Neural cell (in vitro differentiated cells): ENCODE results near the gene OAF. TPM values are rescaled to one million over a fixed set of nuclear protein-coding genes. Genes with fewer than 3 reads are reported as not detected.

Experiments used
- H2AFZ ChIP-seq: fragments of 200-600, 300-800 bp; sonication (generic), shearing (Covaris generic); 2 replicates; pipeline ENCODE4 v1.6.0; 2014; ENCODE audit warnings: low read depth, mild to moderate bottlenecking, antibody characterized with exemption, low read length, moderate library complexity
- H3F3A ChIP-seq: fragments of 200-600 bp; shearing (Covaris generic); 2 replicates; pipeline ENCODE4 v1.6.1; 2016; ENCODE audit warnings: mild to moderate bottlenecking, moderate library complexity, mixed read lengths, antibody characterized with exemption, low read length; ENCODE audit not compliant: insufficient read depth, poor library complexity, severe bottlenecking
- H3K27ac ChIP-seq: fragments of 200-600, 300-800 bp; sonication (generic), shearing (Covaris generic); 2 replicates; pipeline ENCODE4 v1.5.1; 2014; ENCODE audit warnings: mild to moderate bottlenecking, low read length, moderate library complexity
- H3K27me3 ChIP-seq: fragments of 300-800, 200-600 bp; sonication (generic), shearing (Covaris generic); 2 replicates; pipeline ENCODE4 v1.6.0; 2014; ENCODE audit warnings: mild to moderate bottlenecking, low read depth, low read length, moderate library complexity; ENCODE audit not compliant: insufficient read depth
- H3K36me3 ChIP-seq: fragments of 300-800, 200-600 bp; sonication (generic), shearing (Covaris generic); 2 replicates; pipeline ENCODE4 v1.5.1; 2014; ENCODE audit warnings: mild to moderate bottlenecking, antibody characterized with exemption, low read length, moderate library complexity; ENCODE audit not compliant: insufficient read depth
- H3K4me2 ChIP-seq: fragments of 300-800, 200-600 bp; sonication (generic), shearing (Covaris generic); 2 replicates; pipeline ENCODE4 v1.6.0; 2014; ENCODE audit warnings: mild to moderate bottlenecking, low read length
- H3K4me3 ChIP-seq: fragments of 300-800, 200-600 bp; sonication (generic), shearing (Covaris generic); 2 replicates; pipeline ENCODE4 v1.5.1; 2014; ENCODE audit warnings: mild to moderate bottlenecking, low read length, moderate library complexity
- H3K79me2 ChIP-seq: fragments of 200-600 bp; shearing (Covaris generic); replicated peaks from 2 replicates; pipeline ENCODE4 v1.6.0; 2014; ENCODE audit warnings: mild to moderate bottlenecking, low read length, moderate library complexity; ENCODE audit not compliant: insufficient read depth
- H3K9ac ChIP-seq: fragments of 300-800, 200-600 bp; sonication (generic), shearing (Covaris generic); 2 replicates; pipeline ENCODE4 v1.6.1; 2016; ENCODE audit warnings: mild to moderate bottlenecking, low read length, mixed read lengths
- H3K9me2 ChIP-seq: fragments of 200-600 bp; shearing (Covaris generic); 2 replicates; pipeline ENCODE4 v1.6.1; 2016; ENCODE audit warnings: mild to moderate bottlenecking, low read length, mixed read lengths; ENCODE audit not compliant: insufficient read depth
- H3K9me3 ChIP-seq: fragments of 200-600, 300-800 bp; sonication (generic), shearing (Covaris generic); 2 replicates; pipeline ENCODE4 v1.6.1; 2016; ENCODE audit warnings: mild to moderate bottlenecking, mixed run types, low read length, moderate library complexity, mixed read lengths
- H4K20me1 ChIP-seq: fragments of 200-600 bp; shearing (Covaris generic); 2 replicates; pipeline ENCODE4 v1.6.1; 2016; ENCODE audit warnings: mild to moderate bottlenecking, mixed run types; ENCODE audit not compliant: insufficient read depth
- EP300 ChIP-seq: fragments of 450-650 bp; conservative IDR thresholded peaks from 2 replicates; pipeline ENCODE4 v1.6.1; 2014; ENCODE audit warnings: antibody characterized with exemption, mild to moderate bottlenecking, moderate library complexity; ENCODE audit not compliant: poor library complexity, severe bottlenecking
- EZH2 ChIP-seq: fragments of 200-600, 300-800 bp; shearing (Covaris generic), sonication (generic); IDR thresholded peaks from 2 replicates; pipeline ENCODE4 v1.6.1; 2014; ENCODE audit warnings: antibody characterized with exemption, low read length, borderline replicate concordance, mild to moderate bottlenecking; ENCODE audit not compliant: insufficient read depth, poor library complexity, severe bottlenecking
- MXI1 ChIP-seq: fragments of 450-650 bp; conservative IDR thresholded peaks from 2 replicates; pipeline ENCODE4 v1.6.1; 2014; ENCODE audit warnings: antibody characterized with exemption, mild to moderate bottlenecking; ENCODE audit not compliant: poor library complexity, severe bottlenecking
- POLR2AphosphoS5 ChIP-seq: IDR thresholded peaks from 2 replicates; pipeline ENCODE4 v1.6.1; 2012
- RAD21 ChIP-seq: fragments of 450-650 bp; conservative IDR thresholded peaks from 2 replicates; pipeline ENCODE4 v1.6.1; 2014; ENCODE audit warnings: antibody characterized with exemption, mild to moderate bottlenecking, moderate library complexity
- SMC3 ChIP-seq: fragments of 450-650 bp; conservative IDR thresholded peaks from 2 replicates; pipeline ENCODE4 v1.6.1; 2014; ENCODE audit warnings: antibody characterized with exemption, mild to moderate bottlenecking, moderate library complexity; ENCODE audit not compliant: poor library complexity
- TAF1 ChIP-seq: IDR thresholded peaks from 2 replicates; pipeline ENCODE4 v1.6.1; 2012; ENCODE audit warnings: low read depth
- polyA plus RNA-seq: library from polyadenylated mRNA; depleted of rRNA; stranded (reverse); fragments of >200 nt; gene quantifications from 2 replicates; pipeline ENCODE4 v1.2.3, GENCODE V29; 2014
- TF ChIP-seq, protein P1 (sequence below): fragments of 450-650 bp; IDR thresholded peaks from 2 replicates; pipeline ENCODE4 v1.5.1; 2014; ENCODE audit warnings: antibody characterized with exemption, mild to moderate bottlenecking, moderate library complexity; ENCODE audit not compliant: poor library complexity, severe bottlenecking
- TF ChIP-seq, protein P2 (sequence below): IDR thresholded peaks from 2 replicates; pipeline ENCODE4 v1.6.1; 2012; ENCODE audit warnings: borderline replicate concordance

Gene OAF
- polyA plus RNA-seq, 1 donor from 2014 or later = 0.97 TPM

DNA sequence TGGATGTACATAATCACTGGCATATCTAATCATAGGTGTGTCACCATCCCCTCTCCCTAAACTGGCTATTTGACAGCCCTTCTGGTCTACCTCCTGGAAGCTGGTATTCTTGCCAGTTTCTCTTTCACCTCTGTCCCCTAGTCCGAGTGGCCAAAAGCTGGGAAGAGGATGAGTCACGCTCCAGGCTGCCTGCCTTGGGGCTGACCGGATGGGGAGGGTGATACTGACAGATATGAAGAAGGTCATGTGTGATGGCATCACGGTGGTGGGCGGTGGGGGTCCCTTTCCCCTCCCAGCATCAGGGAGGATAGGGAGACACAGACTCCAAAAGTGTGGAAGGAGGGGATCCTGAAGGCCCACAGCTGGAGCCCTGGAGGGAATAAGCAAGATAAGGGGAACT is 4.8 kb downstream of the OAF start:
- H3K9ac ChIP-seq = no peak overlapping the region
- H2AFZ ChIP-seq = no peak overlapping the region
- H4K20me1 ChIP-seq = no peaks in the 10 kb centered on the region
- no peaks in the 10 kb centered on the region for H3K9me3 ChIP-seq
- H3F3A ChIP-seq = no peaks in the 10 kb centered on the region
- TF ChIP-seq EZH2 = no peak
- H3K27ac ChIP-seq = no peak overlapping the region
- no peaks in the 10 kb centered on the region for H3K79me2 ChIP-seq
- H3K4me3 ChIP-seq = no peak overlapping the region
- H3K9me2 ChIP-seq = no peaks in the 10 kb centered on the region
- no peaks in the 10 kb centered on the region for H3K36me3 ChIP-seq
- no peak overlapping the region for H3K4me2 ChIP-seq
- peaks cover 20% of the 10 kb centered on the region for H3K27me3 ChIP-seq

DNA sequence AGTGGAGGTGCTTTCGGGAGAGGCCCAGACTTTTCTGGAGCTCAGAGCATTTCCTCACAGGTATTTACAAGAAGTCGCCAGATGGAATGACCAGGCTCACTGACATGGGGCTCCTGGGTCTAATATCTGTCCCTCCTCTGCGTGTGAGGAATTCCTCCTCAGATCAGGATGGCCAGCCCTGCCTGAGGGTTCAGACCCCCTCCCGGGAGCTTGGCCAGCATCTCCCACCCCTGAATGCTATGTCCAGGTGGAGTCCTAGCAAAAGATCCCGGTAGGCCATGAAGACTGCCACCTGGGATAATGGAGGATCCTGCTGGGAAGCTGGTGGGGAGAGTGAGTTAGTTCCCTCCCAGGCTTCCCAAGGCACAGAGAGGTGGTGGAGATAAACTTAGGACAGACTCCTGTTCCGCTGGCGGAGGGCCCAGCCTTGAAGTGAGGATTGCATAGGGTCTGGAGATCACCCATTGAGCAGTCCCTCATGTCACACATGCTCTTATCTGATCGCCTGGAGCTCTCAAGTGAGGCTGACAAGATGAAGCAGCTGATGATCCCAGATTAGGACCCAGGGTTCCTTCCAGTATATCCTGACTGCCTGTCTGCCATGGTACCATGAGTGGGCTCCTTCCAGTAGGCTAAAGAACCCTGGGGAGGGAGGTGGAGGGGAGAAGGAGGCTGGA is 5.7 kb downstream of the OAF start:
- no peaks in the 10 kb centered on the region for H3K9me3 ChIP-seq
- H3K36me3 ChIP-seq = no peaks in the 10 kb centered on the region
- no peak overlapping the region for H3K4me2 ChIP-seq
- TF ChIP-seq EZH2 (no peak), SMC3 (no peak), RAD21 (no peak)
- TF ChIP-seq, protein P1, sequence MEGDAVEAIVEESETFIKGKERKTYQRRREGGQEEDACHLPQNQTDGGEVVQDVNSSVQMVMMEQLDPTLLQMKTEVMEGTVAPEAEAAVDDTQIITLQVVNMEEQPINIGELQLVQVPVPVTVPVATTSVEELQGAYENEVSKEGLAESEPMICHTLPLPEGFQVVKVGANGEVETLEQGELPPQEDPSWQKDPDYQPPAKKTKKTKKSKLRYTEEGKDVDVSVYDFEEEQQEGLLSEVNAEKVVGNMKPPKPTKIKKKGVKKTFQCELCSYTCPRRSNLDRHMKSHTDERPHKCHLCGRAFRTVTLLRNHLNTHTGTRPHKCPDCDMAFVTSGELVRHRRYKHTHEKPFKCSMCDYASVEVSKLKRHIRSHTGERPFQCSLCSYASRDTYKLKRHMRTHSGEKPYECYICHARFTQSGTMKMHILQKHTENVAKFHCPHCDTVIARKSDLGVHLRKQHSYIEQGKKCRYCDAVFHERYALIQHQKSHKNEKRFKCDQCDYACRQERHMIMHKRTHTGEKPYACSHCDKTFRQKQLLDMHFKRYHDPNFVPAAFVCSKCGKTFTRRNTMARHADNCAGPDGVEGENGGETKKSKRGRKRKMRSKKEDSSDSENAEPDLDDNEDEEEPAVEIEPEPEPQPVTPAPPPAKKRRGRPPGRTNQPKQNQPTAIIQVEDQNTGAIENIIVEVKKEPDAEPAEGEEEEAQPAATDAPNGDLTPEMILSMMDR = no peak
- TF ChIP-seq, protein P2, sequence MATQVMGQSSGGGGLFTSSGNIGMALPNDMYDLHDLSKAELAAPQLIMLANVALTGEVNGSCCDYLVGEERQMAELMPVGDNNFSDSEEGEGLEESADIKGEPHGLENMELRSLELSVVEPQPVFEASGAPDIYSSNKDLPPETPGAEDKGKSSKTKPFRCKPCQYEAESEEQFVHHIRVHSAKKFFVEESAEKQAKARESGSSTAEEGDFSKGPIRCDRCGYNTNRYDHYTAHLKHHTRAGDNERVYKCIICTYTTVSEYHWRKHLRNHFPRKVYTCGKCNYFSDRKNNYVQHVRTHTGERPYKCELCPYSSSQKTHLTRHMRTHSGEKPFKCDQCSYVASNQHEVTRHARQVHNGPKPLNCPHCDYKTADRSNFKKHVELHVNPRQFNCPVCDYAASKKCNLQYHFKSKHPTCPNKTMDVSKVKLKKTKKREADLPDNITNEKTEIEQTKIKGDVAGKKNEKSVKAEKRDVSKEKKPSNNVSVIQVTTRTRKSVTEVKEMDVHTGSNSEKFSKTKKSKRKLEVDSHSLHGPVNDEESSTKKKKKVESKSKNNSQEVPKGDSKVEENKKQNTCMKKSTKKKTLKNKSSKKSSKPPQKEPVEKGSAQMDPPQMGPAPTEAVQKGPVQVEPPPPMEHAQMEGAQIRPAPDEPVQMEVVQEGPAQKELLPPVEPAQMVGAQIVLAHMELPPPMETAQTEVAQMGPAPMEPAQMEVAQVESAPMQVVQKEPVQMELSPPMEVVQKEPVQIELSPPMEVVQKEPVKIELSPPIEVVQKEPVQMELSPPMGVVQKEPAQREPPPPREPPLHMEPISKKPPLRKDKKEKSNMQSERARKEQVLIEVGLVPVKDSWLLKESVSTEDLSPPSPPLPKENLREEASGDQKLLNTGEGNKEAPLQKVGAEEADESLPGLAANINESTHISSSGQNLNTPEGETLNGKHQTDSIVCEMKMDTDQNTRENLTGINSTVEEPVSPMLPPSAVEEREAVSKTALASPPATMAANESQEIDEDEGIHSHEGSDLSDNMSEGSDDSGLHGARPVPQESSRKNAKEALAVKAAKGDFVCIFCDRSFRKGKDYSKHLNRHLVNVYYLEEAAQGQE = no peak
- H3K27me3 ChIP-seq = peaks cover 14% of the 10 kb centered on the region
- no peaks in the 10 kb centered on the region for H3F3A ChIP-seq
- H3K4me3 ChIP-seq = no peak overlapping the region
- H2AFZ ChIP-seq = no peak overlapping the region
- no peaks in the 10 kb centered on the region for H3K9me2 ChIP-seq
- H3K27ac ChIP-seq = no peak overlapping the region
- no peak overlapping the region for H3K9ac ChIP-seq
- no peaks in the 10 kb centered on the region for H3K79me2 ChIP-seq
- no peaks in the 10 kb centered on the region for H4K20me1 ChIP-seq

DNA sequence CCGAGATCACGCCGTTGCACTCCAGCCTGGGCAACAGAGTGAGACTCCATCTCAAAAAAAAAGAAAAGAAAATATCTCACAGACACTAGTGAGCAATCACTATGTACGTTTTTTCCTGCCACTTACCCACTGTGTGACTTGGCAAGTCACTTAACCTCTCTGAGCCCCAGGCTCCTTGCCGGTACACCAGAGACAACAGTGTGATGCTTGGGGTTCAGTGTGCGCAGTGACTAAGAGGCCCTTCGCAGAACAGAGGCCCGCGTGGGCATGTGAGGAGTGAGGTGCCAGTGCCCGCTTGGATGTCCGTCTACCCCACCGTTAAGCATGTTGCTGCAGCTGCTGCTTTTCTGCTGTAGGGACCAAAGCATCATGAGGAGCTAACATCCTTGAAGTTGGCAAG is 6.7 kb downstream of the OAF start:
- Histone ChIP-seq H3K4me2 (no peak overlapping the region), H3K9ac (no peak overlapping the region), H3F3A (no peaks in the 10 kb centered on the region), H2AFZ (no peak overlapping the region), H4K20me1 (no peaks in the 10 kb centered on the region), H3K9me2 (no peaks in the 10 kb centered on the region), H3K79me2 (no peaks in the 10 kb centered on the region), H3K9me3 (no peaks in the 10 kb centered on the region), H3K27ac (no peak overlapping the region), H3K36me3 (no peaks in the 10 kb centered on the region), H3K27me3 (peaks cover 5% of the 10 kb centered on the region), H3K4me3 (no peak overlapping the region)
- TF ChIP-seq, protein P2 = no peak
- TF ChIP-seq POLR2AphosphoS5 = no peak
- no peak for TF ChIP-seq RAD21
- TF ChIP-seq EZH2 = no peak
- no peak for TF ChIP-seq TAF1
- TF ChIP-seq MXI1 = no peak
- TF ChIP-seq EP300 = no peak
- TF ChIP-seq SMC3 = no peak
- TF ChIP-seq, protein P1 = no peak
